ENCODE results near the gene RGS5.

GRCh38 chr1:163148911-163149310 is 53.8 kb downstream of the RGS5 start:
- TF ChIP-seq CTCF (IDR thresholded peaks at IDR 0.05) = no peak
- TF ChIP-seq POLR2A (IDR thresholded peaks at IDR 0.05) = no peak
